Sigmoid colon (tissue), 7 donors: ENCODE results near the gene IL15. TPM values are rescaled to one million over a fixed set of nuclear protein-coding genes. Genes with fewer than 3 reads are reported as not detected.

Source experiments
- DNase-seq: peaks from one replicate; pipeline ENCODE4 v3.0.0-alpha.2; 2019
- H3K27ac ChIP-seq, 4 donors: fragments of 200-600 bp; sonication (generic); one replicate each; pipeline ENCODE4 v1.5.1; 2016 to 2019; ENCODE audit warnings: mild to moderate bottlenecking in 1 of 4
- H3K27me3 ChIP-seq, 3 donors: fragments of 200-600 bp; sonication (generic); one replicate each; pipeline ENCODE4 v1.5.1; 2019; ENCODE audit warnings: mild to moderate bottlenecking in 1 of 3
- H3K36me3 ChIP-seq, 4 donors: fragments of 200-600 bp; sonication (generic); one replicate each; pipeline ENCODE4 v1.5.1; 2016 to 2019
- H3K4me1 ChIP-seq, 4 donors: fragments of 200-600 bp; sonication (generic); one replicate each; pipeline ENCODE4 v1.5.1; 2017 to 2019
- H3K4me3 ChIP-seq, 4 donors: fragments of 200-600 bp; sonication (generic); one replicate each; pipeline ENCODE4 v1.5.1; 2017 to 2019; ENCODE audit warnings: mild to moderate bottlenecking in 2 of 4, moderate library complexity in 1 of 4
- H3K9me3 ChIP-seq, 4 donors: fragments of 200-600 bp in 3 of 4; sonication (generic) in 3 of 4; one replicate each; pipeline versions ENCODE4 v1.5.1 to v1.6.1; 2013 to 2019
- CTCF ChIP-seq, 4 experiments: fragments of 450-650 bp in 3 of 4; fragments of 200-600 bp in 1 of 4; IDR thresholded peaks; one replicate each; pipeline ENCODE4 v1.5.1; 2016 to 2019; ENCODE audit warnings: antibody characterized with exemption in 4 of 4, mild to moderate bottlenecking in 3 of 4, moderate library complexity in 2 of 4
- EP300 ChIP-seq, 4 donors: sonication (generic); formaldehyde crosslinking; IDR thresholded peaks; one replicate each; pipeline ENCODE4 v1.6.1; 2017; ENCODE audit warnings: antibody characterized with exemption in 4 of 4
- POLR2A ChIP-seq, 2 donors: fragments of 450-650 bp; IDR thresholded peaks; one replicate each; pipeline ENCODE4 v1.6.1; 2016; ENCODE audit warnings: antibody characterized with exemption in 2 of 2, mild to moderate bottlenecking in 2 of 2, moderate library complexity in 2 of 2
- POLR2AphosphoS5 ChIP-seq, 4 donors: sonication (generic); formaldehyde crosslinking; IDR thresholded peaks; one replicate each; pipeline ENCODE4 v1.6.1; 2017; ENCODE audit warnings: antibody characterized with exemption in 4 of 4
- WGBS, 2 donors: extraction: QIAGEN DNeasy Blood & Tissue Kit; methylation state at CpG; one replicate each; pipeline ENCODE4 v1.1.7; 2013; 5-methylcytosine and 5-hydroxymethylcytosine counted together
- intact Hi-C: fragments of 100-400 bp; cut with DNase I; formaldehyde crosslinking; loops from one replicate; pipeline ENCODE4 v1.15.1; 2023
- polyA plus RNA-seq, 3 donors: library from polyadenylated mRNA; stranded (reverse); fragments of 200-250 nt; gene quantifications; one replicate each; pipeline ENCODE4 v1.2.3, GENCODE V29; 2013
- total RNA-seq, 4 donors: library from RNA; depleted of rRNA; stranded (reverse); fragments of >200 nt; gene quantifications; one replicate each; pipeline ENCODE4 v1.1.0, GENCODE V29; 2016
- donor health status: healthy with polysubstance abuse.
- donor health status: Bipolar disorder and iron deficiency.
- donor health status: healthy.

Gene IL15
- total and polyA plus RNA-seq, 7 donors, result 5.9 to 16.1 (median 6.5) TPM

GRCh38 chr4:141703497-141703896, 67.1 kb downstream of the IL15 start:
- Histone ChIP-seq H3K27me3 (no peaks in the 10 kb centered on the region), H3K36me3 (no peaks in the 10 kb centered on the region), H3K9me3 (peaks cover 0 to 4% (median 3%) of the 10 kb centered on the region in 4 donors), H3K4me1 (no peaks in the 10 kb centered on the region), H3K27ac (no peak overlapping the region), H3K4me3 (no peak overlapping the region)
- WGBS, 2 donors, result 77 to 93% methylated on average over 2 of the region's 2 CpGs
- TF ChIP-seq POLR2AphosphoS5 (IDR thresholded peaks at IDR 0.05) (no peak), CTCF (IDR thresholded peaks at IDR 0.05) (no peak), POLR2A (IDR thresholded peaks at IDR 0.05) (no peak), EP300 (IDR thresholded peaks at IDR 0.05) (no peak)
- intact Hi-C loops, result no loop called here
- DNase-seq, result no peak

- Histone ChIP-seq H3K4me3 (no peak overlapping the region), H3K36me3 (no peaks in the 10 kb centered on the region), H3K9me3 (peaks cover 0 to 4% (median 3%) of the 10 kb centered on the region in 4 donors), H3K4me1 (no peaks in the 10 kb centered on the region), H3K27ac (no peak overlapping the region), H3K27me3 (no peaks in the 10 kb centered on the region)
- 74 to 85% methylated on average over 2 of the region's 2 CpGs for WGBS, 2 donors
- no peak for TF ChIP-seq EP300 (IDR thresholded peaks at IDR 0.05)
- no peak for TF ChIP-seq POLR2A (IDR thresholded peaks at IDR 0.05)
- no peak for TF ChIP-seq CTCF (IDR thresholded peaks at IDR 0.05)
- no peak for TF ChIP-seq POLR2AphosphoS5 (IDR thresholded peaks at IDR 0.05)
- no peak for DNase-seq
- intact Hi-C loops, result no loop called here
These were observed 68.8 kb downstream of the IL15 start for GRCh38 chr4:141705048-141705746.

GRCh38 chr4:141705747-141706377, 69.5 kb downstream of the IL15 start:
- no peaks in the 10 kb centered on the region for H3K36me3 ChIP-seq
- intact Hi-C loops, result no loop called here
- H3K27ac ChIP-seq, result no peak overlapping the region
- no peak for DNase-seq
- WGBS, 2 donors, result 54 to 90% methylated on average over 1 of the region's 1 CpG
- H3K9me3 ChIP-seq, result peaks cover 0 to 4% (median 3%) of the 10 kb centered on the region in 4 donors
- H3K4me3 ChIP-seq, result no peak overlapping the region
- TF ChIP-seq POLR2A (IDR thresholded peaks at IDR 0.05), result no peak
- TF ChIP-seq CTCF (IDR thresholded peaks at IDR 0.05), result no peak
- TF ChIP-seq EP300 (IDR thresholded peaks at IDR 0.05), result no peak
- no peaks in the 10 kb centered on the region for H3K4me1 ChIP-seq
- H3K27me3 ChIP-seq, result no peaks in the 10 kb centered on the region

GRCh38 chr4:141706445-141706844, 70.1 kb downstream of the IL15 start:
- H3K9me3 ChIP-seq, result peaks cover 0 to 4% (median 3%) of the 10 kb centered on the region in 4 donors
- no peak overlapping the region for H3K4me3 ChIP-seq
- WGBS, 2 donors, result 84 to 91% methylated on average over 3 of the region's 3 CpGs
- H3K27me3 ChIP-seq, result no peaks in the 10 kb centered on the region
- intact Hi-C loops, result no loop called here
- DNase-seq, result no peak
- no peaks in the 10 kb centered on the region for H3K36me3 ChIP-seq
- no peak overlapping the region for H3K27ac ChIP-seq
- TF ChIP-seq POLR2AphosphoS5 (IDR thresholded peaks at IDR 0.05) (no peak), POLR2A (IDR thresholded peaks at IDR 0.05) (no peak), CTCF (IDR thresholded peaks at IDR 0.05) (no peak), EP300 (IDR thresholded peaks at IDR 0.05) (no peak)
- H3K4me1 ChIP-seq, result no peaks in the 10 kb centered on the region
